BE2C (cell line): ENCODE data around the gene MVB12B.
A peak's percentile ranks its signal among the peaks of the same experiment; 100 is the strongest.

Experiments used
- DNase-seq: peaks from one replicate; pipeline ENCODE4 v3.0.0-alpha.2; 2020
- H3K27me3 ChIP-seq: fragments of 250-450 bp; sonication (Bioruptor Pico); 2 replicates; pipeline ENCODE4 v1.5.1; 2020; ENCODE audit warnings: mild to moderate bottlenecking
- H3K36me3 ChIP-seq: fragments of 250-450 bp; sonication (Bioruptor Pico); 2 replicates; pipeline ENCODE4 v1.5.1; 2020; ENCODE audit warnings: mild to moderate bottlenecking
- H3K4me1 ChIP-seq: fragments of 250-450 bp; sonication (Bioruptor Pico); 2 replicates; pipeline ENCODE4 v1.5.1; 2020
- H3K4me3 ChIP-seq: 2 replicates; pipeline ENCODE4 v1.5.1; 2011; ENCODE audit warnings: low read depth, low read length
- H3K9me3 ChIP-seq: fragments of 250-450 bp; sonication (Bioruptor Pico); 2 replicates; pipeline ENCODE4 v1.5.1; 2020
- TF ChIP-seq, protein P1 (sequence below): IDR thresholded peaks from 2 replicates; pipeline ENCODE4 v1.5.1; 2012; ENCODE audit warnings: mild to moderate bottlenecking, low read depth, low read length

MVB12B gene

GRCh38 chr9:126386088-126386487 lies 59.5 kb downstream of the MVB12B start:
- no peak overlapping the region for H3K4me3 ChIP-seq
- H3K4me1 ChIP-seq = no peaks in the 10 kb centered on the region
- TF ChIP-seq, protein P1, sequence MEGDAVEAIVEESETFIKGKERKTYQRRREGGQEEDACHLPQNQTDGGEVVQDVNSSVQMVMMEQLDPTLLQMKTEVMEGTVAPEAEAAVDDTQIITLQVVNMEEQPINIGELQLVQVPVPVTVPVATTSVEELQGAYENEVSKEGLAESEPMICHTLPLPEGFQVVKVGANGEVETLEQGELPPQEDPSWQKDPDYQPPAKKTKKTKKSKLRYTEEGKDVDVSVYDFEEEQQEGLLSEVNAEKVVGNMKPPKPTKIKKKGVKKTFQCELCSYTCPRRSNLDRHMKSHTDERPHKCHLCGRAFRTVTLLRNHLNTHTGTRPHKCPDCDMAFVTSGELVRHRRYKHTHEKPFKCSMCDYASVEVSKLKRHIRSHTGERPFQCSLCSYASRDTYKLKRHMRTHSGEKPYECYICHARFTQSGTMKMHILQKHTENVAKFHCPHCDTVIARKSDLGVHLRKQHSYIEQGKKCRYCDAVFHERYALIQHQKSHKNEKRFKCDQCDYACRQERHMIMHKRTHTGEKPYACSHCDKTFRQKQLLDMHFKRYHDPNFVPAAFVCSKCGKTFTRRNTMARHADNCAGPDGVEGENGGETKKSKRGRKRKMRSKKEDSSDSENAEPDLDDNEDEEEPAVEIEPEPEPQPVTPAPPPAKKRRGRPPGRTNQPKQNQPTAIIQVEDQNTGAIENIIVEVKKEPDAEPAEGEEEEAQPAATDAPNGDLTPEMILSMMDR = peak; percentile 53
- H3K9me3 ChIP-seq = no peaks in the 10 kb centered on the region
- DNase-seq = peak; percentile 30
- H3K27me3 ChIP-seq = no peaks in the 10 kb centered on the region
- no peaks in the 10 kb centered on the region for H3K36me3 ChIP-seq

DNA sequence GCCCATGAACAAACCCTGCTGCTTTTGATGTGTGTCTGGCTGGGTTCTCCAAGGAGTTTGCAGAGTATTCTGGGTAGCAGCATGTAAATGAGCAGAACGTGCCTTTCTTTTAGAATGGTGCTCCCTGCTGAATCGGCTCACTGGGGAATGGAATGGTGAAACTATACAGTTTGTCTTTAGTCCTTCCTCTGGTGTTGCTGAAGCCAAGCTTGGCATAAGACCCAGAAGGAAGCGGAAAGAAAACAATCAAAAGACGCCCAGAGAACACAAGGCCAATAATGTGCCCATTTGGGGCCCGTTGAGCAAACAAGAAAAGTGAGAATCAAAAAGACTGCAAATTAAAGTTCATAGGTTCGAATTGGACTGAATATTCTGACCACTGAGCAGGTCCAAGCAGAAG lies 60.1 kb downstream of the MVB12B start:
- TF ChIP-seq, protein P1 = no peak

DNA sequence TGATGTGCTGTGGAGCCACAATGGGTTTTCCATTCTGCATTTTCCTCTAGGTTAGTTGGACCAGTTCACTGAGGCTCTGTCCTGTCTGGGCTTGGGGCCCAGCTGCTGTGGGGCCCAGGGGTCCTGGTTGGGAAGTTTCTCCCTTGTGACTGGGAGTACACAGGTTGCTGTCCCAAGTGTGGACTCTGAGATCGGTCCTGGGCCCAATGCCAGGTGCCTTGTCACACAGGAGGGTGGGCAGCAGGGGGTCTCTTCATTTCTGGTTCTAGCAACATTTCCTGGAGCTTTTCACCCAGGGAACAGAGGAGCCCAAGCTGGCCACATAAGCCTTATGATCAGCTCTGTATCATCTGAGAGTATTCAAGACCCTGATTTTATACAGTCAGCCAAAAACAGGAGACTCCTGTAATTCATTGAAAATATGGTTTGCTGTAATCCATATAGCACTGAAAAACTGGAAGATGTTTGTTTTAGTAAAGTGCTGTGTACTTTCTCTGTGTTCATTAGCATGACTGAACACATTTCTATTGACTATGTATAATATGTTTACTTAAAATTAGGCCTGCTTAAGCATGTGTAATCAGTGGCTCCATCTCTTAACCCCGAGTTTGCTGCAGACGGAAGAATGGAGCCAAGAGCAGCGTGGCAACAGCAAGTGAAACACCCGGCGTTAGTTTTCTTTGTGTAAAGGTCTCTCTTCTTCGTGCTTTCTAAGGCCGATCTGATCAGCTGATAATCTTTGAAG lies 62.5 kb downstream of the MVB12B start:
- DNase-seq = no peak
- H3K36me3 ChIP-seq = no peaks in the 10 kb centered on the region; the same call in 1 of the 2 replicates
- no peaks in the 10 kb centered on the region for H3K27me3 ChIP-seq
- TF ChIP-seq, protein P1 = no peak
- no peaks in the 10 kb centered on the region for H3K4me1 ChIP-seq
- H3K9me3 ChIP-seq = no peaks in the 10 kb centered on the region
- no peak overlapping the region for H3K4me3 ChIP-seq

More for the DNA sequence above, 60.1 kb downstream of the MVB12B start:
- H3K9me3 ChIP-seq = no peaks in the 10 kb centered on the region
- no peaks in the 10 kb centered on the region for H3K4me1 ChIP-seq
- no peaks in the 10 kb centered on the region for H3K36me3 ChIP-seq
- no peak overlapping the region for H3K4me3 ChIP-seq
- no peaks in the 10 kb centered on the region for H3K27me3 ChIP-seq
- no peak for DNase-seq

DNA sequence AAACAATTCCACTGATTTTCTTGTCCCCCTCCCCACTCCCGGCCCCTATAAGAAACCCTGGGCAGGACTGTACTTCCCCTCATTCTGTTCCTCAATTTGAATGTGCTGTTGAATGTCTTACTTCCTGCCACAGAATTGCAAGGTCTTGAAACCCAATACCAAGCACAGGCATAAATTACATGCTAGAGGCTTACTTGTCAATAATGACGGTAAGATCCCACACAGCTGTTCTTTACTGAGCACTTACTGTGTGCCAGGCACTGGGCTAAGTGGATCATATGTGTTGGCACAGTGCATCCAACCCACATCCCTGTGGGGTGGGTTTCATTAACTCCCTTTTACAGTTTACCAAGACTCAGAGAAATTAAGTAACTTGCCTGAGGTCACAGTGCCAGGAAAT lies 63.4 kb downstream of the MVB12B start:
- no peaks in the 10 kb centered on the region; the same call in 1 of the 2 replicates for H3K36me3 ChIP-seq
- H3K9me3 ChIP-seq = no peaks in the 10 kb centered on the region
- H3K4me3 ChIP-seq = no peak overlapping the region
- H3K4me1 ChIP-seq = no peaks in the 10 kb centered on the region
- no peaks in the 10 kb centered on the region for H3K27me3 ChIP-seq
- TF ChIP-seq, protein P1 = no peak
- no peak for DNase-seq

GRCh38 chr9:126390923-126391322 lies 64.3 kb downstream of the MVB12B start:
- no peaks in the 10 kb centered on the region; the same call in none of the 2 replicates for H3K36me3 ChIP-seq
- TF ChIP-seq, protein P1 = no peak
- no peaks in the 10 kb centered on the region for H3K27me3 ChIP-seq
- no peaks in the 10 kb centered on the region for H3K4me1 ChIP-seq
- no peak overlapping the region for H3K4me3 ChIP-seq
- no peak for DNase-seq
- no peaks in the 10 kb centered on the region for H3K9me3 ChIP-seq
